AG04450 (cell line): ENCODE results near the gene ZKSCAN5. TPM values are rescaled to one million over a fixed set of nuclear protein-coding genes. Genes with fewer than 3 reads are reported as not detected.

Source experiments
- CTCF ChIA-PET: fragments of 300-600, 350-600 bp; formaldehyde crosslinking; extraction: SDS; loops from one replicate; lab custom pipeline; 2022; ENCODE audit warnings: antibody characterized with exemption, inconsistent platforms; lab: Charles Lee
- POLR2A ChIA-PET: fragments of 350-600 bp; formaldehyde crosslinking; extraction: SDS; loops from one replicate; lab custom pipeline; 2021; ENCODE audit warnings: antibody characterized with exemption, inconsistent platforms; lab: Yijun Ruan, JAX
- DNase-seq: peaks from one replicate; pipeline ENCODE4 v3.0.0-alpha.2; 2011; ENCODE audit warnings: low read depth, low spot score
- H3K27ac ChIP-seq: one replicate; pipeline ENCODE4 v1.5.1; 2012; ENCODE audit warnings: low read depth, low read length, control low read depth
- H3K27me3 ChIP-seq: one replicate; pipeline ENCODE4 v1.6.0; 2012; ENCODE audit warnings: low read length; ENCODE audit not compliant: control insufficient read depth, insufficient read depth
- H3K4me3 ChIP-seq: 2 replicates; pipeline ENCODE4 v1.5.1; 2011; ENCODE audit warnings: mild to moderate bottlenecking, low read depth, low read length, control low read depth
- H3K9me3 ChIP-seq: 2 replicates; pipeline ENCODE4 v1.5.1; 2012; ENCODE audit warnings: low read length; ENCODE audit not compliant: control insufficient read depth, insufficient read depth
- CTCF ChIP-seq: IDR thresholded peaks from 2 replicates; pipeline ENCODE4 v1.5.1; 2011; ENCODE audit warnings: low read depth, low read length, control low read depth, inconsistent platforms
- polyA plus RNA-seq: library from polyadenylated mRNA; depleted of rRNA; stranded (reverse); fragments of >200 nt; gene quantifications from 2 replicates; pipeline ENCODE4 v1.2.3, GENCODE V29; 2011

The ZKSCAN5 gene
- polyA plus RNA-seq, 1 experiment = 13.4 TPM

DNA sequence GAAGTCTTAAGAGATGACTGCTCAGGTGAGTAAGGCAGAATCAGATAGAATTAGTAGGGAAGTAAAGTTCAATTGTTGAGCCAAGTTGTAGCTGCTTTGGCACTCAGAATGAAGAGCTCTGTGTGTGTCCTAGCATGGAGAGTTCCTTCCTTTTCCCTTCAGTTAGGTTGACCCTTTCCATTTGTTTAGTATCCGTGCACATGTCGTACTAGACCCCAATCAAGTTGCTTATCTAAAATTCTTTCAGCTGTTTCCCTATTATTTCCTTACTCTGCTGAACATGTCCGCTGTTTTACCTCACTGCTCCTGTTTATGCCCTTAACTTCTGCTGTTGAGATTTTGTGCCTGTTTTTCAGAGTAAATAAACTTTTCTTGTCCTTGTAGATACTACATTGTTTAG is 67.3 kb downstream of the ZKSCAN5 start:
- H3K4me3 ChIP-seq = no peak overlapping the region
- no peak overlapping the region for H3K27ac ChIP-seq
- CTCF ChIA-PET = interaction anchor here (1.5 kb wide), 1 partner anchor 9 kb away, joined by 7 read pairs; no protein-coding TSS in a partner anchor
- no peak for DNase-seq
- POLR2A ChIA-PET = interaction anchor here (1.2 kb wide), 1 partner anchor 14 kb away, joined by 3 read pairs; the partner anchor contains the start of gene ZNF655
- H3K9me3 ChIP-seq = no peaks in the 10 kb centered on the region
- no peak for TF ChIP-seq CTCF
- H3K27me3 ChIP-seq = no peaks in the 10 kb centered on the region

DNA sequence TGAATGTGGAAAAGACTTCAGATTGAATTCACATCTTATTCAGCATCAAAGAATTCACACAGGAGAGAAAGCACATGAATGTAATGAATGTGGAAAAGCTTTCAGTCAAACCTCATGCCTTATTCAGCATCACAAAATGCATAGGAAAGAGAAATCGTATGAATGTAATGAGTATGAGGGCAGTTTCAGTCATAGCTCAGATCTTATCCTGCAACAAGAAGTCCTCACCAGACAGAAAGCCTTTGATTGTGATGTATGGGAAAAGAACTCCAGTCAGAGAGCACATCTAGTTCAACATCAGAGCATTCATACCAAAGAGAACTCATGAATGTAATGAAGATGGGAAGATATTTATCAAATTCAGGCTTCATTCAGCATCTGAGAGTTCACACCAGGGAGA is 68.8 kb downstream of the ZKSCAN5 start:
- Histone ChIP-seq H3K27me3 (no peaks in the 10 kb centered on the region), H3K4me3 (no peak overlapping the region), H3K27ac (no peak overlapping the region), H3K9me3 (no peaks in the 10 kb centered on the region)
- CTCF ChIA-PET = no interaction called here
- POLR2A ChIA-PET = no interaction called here
- TF ChIP-seq CTCF = no peak
- DNase-seq = no peak

GRCh38 chr7:99576251-99576650 is 71.8 kb downstream of the ZKSCAN5 start:
- DNase-seq = no peak
- no peak overlapping the region for H3K27ac ChIP-seq
- H3K27me3 ChIP-seq = no peaks in the 10 kb centered on the region
- no peaks in the 10 kb centered on the region for H3K9me3 ChIP-seq
- no peak overlapping the region for H3K4me3 ChIP-seq
- no peak for TF ChIP-seq CTCF
- POLR2A ChIA-PET = interaction anchor here (0.8 kb wide), 1 partner anchor 18 kb away, joined by 3 read pairs; the partner anchor contains the start of gene ZNF655
- CTCF ChIA-PET = no interaction called here

DNA sequence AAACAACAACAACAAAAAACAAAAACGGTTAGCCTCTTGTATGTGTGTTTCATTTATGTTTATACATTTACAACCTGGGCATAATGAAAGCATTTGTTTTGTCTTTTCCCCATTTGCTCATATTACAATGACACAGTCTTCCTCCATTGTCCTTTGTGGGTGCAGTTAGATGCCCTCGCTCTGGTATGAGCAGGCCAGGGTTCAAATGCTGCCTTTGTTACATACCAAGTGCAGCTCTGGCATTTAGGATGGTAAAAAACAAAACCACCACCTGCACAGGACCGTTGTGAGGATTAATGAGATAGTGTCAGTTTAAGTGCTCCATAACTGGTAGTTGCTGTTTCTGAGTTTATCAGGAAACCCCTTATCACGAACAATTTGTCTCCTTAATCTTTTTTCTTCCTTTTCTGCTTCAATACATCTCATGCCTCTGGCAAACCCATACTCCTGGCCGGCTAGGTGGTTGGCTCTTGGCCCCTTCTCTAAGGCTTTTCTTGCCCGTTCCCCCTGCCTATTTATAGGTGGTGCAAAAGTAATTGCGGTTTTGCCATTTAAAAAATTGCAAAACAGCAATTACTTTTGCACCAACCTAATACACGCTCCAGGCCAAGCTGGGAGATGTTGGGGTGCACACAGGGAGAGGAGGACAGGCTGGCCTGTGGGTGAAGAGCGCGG is 75.0 kb downstream of the ZKSCAN5 start:
- no peaks in the 10 kb centered on the region for H3K27me3 ChIP-seq
- CTCF ChIA-PET = interaction anchor here (1.5 kb wide), 1 partner anchor 8 kb away, joined by 7 read pairs; no protein-coding TSS in a partner anchor
- H3K27ac ChIP-seq = no peak overlapping the region
- no peaks in the 10 kb centered on the region for H3K9me3 ChIP-seq
- no peak for TF ChIP-seq CTCF
- no peak for DNase-seq
- peak overlapping the region; percentile 63 for H3K4me3 ChIP-seq
- POLR2A ChIA-PET = interaction anchor here (0.6 to 1.0 kb wide), 2 partner anchors 21 to 156 kb away, joined by 3 to 5 read pairs; partner anchors contain the start of gene ZNF655
